ENCODE results near the gene NFIC.
"Not testable (repeated sequence)": the region's sequence is repeated elsewhere in the genome, so short reads cannot be mapped to it uniquely, and the experiment has no call there.

DNA sequence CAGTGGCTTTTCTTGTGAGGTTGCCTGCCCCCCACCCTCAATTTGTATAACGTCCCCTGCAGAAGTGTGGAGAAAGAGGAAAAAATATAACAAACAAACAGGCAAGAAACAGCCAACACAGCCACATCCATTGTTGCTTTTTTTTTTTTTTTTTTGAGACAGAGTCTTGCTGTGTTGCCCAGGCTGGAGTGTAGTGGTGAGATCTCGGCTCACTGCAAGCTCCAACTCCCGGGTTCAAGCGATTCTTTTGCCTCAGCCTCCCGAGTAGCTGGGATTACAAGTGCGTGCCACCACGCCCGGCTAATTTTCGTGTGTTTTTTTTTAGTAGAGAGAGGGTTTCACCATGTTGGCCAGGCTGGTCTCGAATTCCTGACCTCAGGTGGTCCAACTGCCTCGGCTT, 17.9 kb upstream of the NFIC start:
- TF ChIP-seq, protein P1, sequence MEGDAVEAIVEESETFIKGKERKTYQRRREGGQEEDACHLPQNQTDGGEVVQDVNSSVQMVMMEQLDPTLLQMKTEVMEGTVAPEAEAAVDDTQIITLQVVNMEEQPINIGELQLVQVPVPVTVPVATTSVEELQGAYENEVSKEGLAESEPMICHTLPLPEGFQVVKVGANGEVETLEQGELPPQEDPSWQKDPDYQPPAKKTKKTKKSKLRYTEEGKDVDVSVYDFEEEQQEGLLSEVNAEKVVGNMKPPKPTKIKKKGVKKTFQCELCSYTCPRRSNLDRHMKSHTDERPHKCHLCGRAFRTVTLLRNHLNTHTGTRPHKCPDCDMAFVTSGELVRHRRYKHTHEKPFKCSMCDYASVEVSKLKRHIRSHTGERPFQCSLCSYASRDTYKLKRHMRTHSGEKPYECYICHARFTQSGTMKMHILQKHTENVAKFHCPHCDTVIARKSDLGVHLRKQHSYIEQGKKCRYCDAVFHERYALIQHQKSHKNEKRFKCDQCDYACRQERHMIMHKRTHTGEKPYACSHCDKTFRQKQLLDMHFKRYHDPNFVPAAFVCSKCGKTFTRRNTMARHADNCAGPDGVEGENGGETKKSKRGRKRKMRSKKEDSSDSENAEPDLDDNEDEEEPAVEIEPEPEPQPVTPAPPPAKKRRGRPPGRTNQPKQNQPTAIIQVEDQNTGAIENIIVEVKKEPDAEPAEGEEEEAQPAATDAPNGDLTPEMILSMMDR (conservative IDR thresholded peaks at IDR 0.05; ENCODE audit: low read length) = not testable (repeated sequence)
- TF ChIP-seq EZH2phosphoT487 (IDR thresholded peaks at IDR 0.05; ENCODE audit: borderline replicate concordance) = not testable (repeated sequence)

Data from Loucy (cell line).